ENCODE measurements around the gene APBA2.

DNA sequence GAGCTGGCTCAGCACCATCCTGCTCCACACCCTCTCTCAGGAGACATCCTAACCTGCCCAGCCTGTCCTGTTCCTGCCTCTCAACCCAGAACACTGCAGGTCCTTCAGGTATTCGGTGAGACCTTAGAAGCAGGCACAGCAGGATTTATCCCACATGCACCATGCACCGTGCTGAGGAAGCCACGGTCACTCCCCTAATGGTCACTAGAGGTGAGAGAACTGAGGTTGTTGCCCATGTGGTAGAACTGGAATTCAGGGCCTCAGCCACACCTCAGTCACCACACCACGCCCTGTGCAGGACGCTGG lies 36.9 kb downstream of the APBA2 start:
- TF ChIP-seq, protein P1, sequence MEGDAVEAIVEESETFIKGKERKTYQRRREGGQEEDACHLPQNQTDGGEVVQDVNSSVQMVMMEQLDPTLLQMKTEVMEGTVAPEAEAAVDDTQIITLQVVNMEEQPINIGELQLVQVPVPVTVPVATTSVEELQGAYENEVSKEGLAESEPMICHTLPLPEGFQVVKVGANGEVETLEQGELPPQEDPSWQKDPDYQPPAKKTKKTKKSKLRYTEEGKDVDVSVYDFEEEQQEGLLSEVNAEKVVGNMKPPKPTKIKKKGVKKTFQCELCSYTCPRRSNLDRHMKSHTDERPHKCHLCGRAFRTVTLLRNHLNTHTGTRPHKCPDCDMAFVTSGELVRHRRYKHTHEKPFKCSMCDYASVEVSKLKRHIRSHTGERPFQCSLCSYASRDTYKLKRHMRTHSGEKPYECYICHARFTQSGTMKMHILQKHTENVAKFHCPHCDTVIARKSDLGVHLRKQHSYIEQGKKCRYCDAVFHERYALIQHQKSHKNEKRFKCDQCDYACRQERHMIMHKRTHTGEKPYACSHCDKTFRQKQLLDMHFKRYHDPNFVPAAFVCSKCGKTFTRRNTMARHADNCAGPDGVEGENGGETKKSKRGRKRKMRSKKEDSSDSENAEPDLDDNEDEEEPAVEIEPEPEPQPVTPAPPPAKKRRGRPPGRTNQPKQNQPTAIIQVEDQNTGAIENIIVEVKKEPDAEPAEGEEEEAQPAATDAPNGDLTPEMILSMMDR (conservative IDR thresholded peaks at IDR 0.05; ENCODE audit: low read depth, low read length) = no peak
- TF ChIP-seq EZH2 (IDR thresholded peaks at IDR 0.05; ENCODE audit: borderline replicate concordance, low read depth, low read length, poor library complexity, severe bottlenecking) = no peak
